Activated CD8-positive, alpha-beta memory T cell treated with anti-CD3 and anti-CD28 coated beads for 36 hours (primary cell): ENCODE measurements around the gene KCNJ6. TPM values are rescaled to one million over a fixed set of nuclear protein-coding genes. Genes with fewer than 3 reads are reported as not detected.

Experiments used
- CTCF ChIA-PET: fragments of 350-600 bp; sonication (Branson Sonifier 250); formaldehyde crosslinking; loops from one replicate; lab custom pipeline; 2021; ENCODE audit warnings: antibody characterized with exemption; lab: Charles Lee
- POLR2A ChIA-PET: fragments of 350-600 bp; sonication (Branson Sonifier 250); formaldehyde crosslinking; loops from one replicate; lab custom pipeline; 2021; ENCODE audit warnings: antibody characterized with exemption; lab: Charles Lee
- total RNA-seq, 2 experiments: library from RNA; stranded (reverse); gene quantifications; one replicate each; pipeline ENCODE4 v1.2.3, GENCODE V29; 2021

The KCNJ6 gene
- total RNA-seq, 2 experiments from 2014 or later = not detected

GRCh38 chr21:37704751-37705150, 211.5 kb downstream of the KCNJ6 start:
- ChIA-PET CTCF (no interaction called here), POLR2A (no interaction called here)

GRCh38 chr21:37702241-37702640, 214.0 kb downstream of the KCNJ6 start:
- POLR2A ChIA-PET = no interaction called here
- CTCF ChIA-PET = no interaction called here

GRCh38 chr21:37700641-37701202, 215.5 kb downstream of the KCNJ6 start:
- CTCF ChIA-PET = interaction anchor here (1.1 kb wide), 1 partner anchor 26 kb away, joined by 3 read pairs; no protein-coding TSS in a partner anchor

GRCh38 chr21:37699024-37699775, 217.1 kb downstream of the KCNJ6 start:
- ChIA-PET CTCF (no interaction called here), POLR2A (no interaction called here)

More at GRCh38 chr21:37700641-37701202, 215.5 kb downstream of the KCNJ6 start:
- POLR2A ChIA-PET = no interaction called here

- CTCF ChIA-PET = no interaction called here
- POLR2A ChIA-PET = no interaction called here
Observed at GRCh38 chr21:37696936-37697335, 219.3 kb downstream of the KCNJ6 start.

- ChIA-PET CTCF (no interaction called here), POLR2A (no interaction called here)
Observed at GRCh38 chr21:37695111-37695510, 221.1 kb downstream of the KCNJ6 start.

- ChIA-PET POLR2A (no interaction called here), CTCF (no interaction called here)
Observed at GRCh38 chr21:37688952-37689659, 227.2 kb downstream of the KCNJ6 start.

GRCh38 chr21:37686991-37687810, 229.1 kb downstream of the KCNJ6 start:
- ChIA-PET POLR2A (no interaction called here), CTCF (no interaction called here)

- POLR2A ChIA-PET = no interaction called here
- CTCF ChIA-PET = no interaction called here
Observed at GRCh38 chr21:37684547-37684946, 231.7 kb downstream of the KCNJ6 start.

- POLR2A ChIA-PET = no interaction called here
- CTCF ChIA-PET = no interaction called here
Observed at GRCh38 chr21:37684115-37684493, 232.2 kb downstream of the KCNJ6 start.

GRCh38 chr21:37683396-37684114, 232.7 kb downstream of the KCNJ6 start:
- CTCF ChIA-PET = no interaction called here
- POLR2A ChIA-PET = no interaction called here

GRCh38 chr21:37682966-37683365, 233.3 kb downstream of the KCNJ6 start:
- ChIA-PET CTCF (no interaction called here), POLR2A (no interaction called here)

GRCh38 chr21:37677006-37677405, 239.3 kb downstream of the KCNJ6 start:
- CTCF ChIA-PET = no interaction called here

GRCh38 chr21:37675202-37675801, 241.0 kb downstream of the KCNJ6 start:
- CTCF ChIA-PET = interaction anchor here (0.8 to 1.0 kb wide), 2 partner anchors 19 to 25 kb away, joined by 3 read pairs; no protein-coding TSS in a partner anchor
- POLR2A ChIA-PET = no interaction called here

More at GRCh38 chr21:37677006-37677405, 239.3 kb downstream of the KCNJ6 start:
- POLR2A ChIA-PET = no interaction called here

- CTCF ChIA-PET = interaction anchor here (1.0 kb wide), 1 partner anchor 18 kb away, joined by 3 read pairs; no protein-coding TSS in a partner anchor
- POLR2A ChIA-PET = no interaction called here
Observed at GRCh38 chr21:37673801-37674575, 242.3 kb downstream of the KCNJ6 start.

- ChIA-PET CTCF (no interaction called here), POLR2A (no interaction called here)
Observed at GRCh38 chr21:37671381-37671780, 244.9 kb downstream of the KCNJ6 start.

GRCh38 chr21:37670883-37671282, 245.4 kb downstream of the KCNJ6 start:
- ChIA-PET CTCF (no interaction called here), POLR2A (no interaction called here)

GRCh38 chr21:37669249-37669648, 247.0 kb downstream of the KCNJ6 start:
- CTCF ChIA-PET = no interaction called here
- POLR2A ChIA-PET = no interaction called here
